GM21528 (cell line): Measurements from ENCODE around the gene SYTL3.
A peak's percentile ranks its signal among the peaks of the same experiment; 100 is the strongest.

Experiments
- ATAC-seq: cut with Tn5 transposase; IDR thresholded peaks from one replicate; pipeline ENCODE4 v1.9.1; 2021; ENCODE audit warnings: mild to moderate bottlenecking, moderate library complexity; ENCODE audit not compliant: unreplicated experiment, low FRiP score

SYTL3 gene

DNA sequence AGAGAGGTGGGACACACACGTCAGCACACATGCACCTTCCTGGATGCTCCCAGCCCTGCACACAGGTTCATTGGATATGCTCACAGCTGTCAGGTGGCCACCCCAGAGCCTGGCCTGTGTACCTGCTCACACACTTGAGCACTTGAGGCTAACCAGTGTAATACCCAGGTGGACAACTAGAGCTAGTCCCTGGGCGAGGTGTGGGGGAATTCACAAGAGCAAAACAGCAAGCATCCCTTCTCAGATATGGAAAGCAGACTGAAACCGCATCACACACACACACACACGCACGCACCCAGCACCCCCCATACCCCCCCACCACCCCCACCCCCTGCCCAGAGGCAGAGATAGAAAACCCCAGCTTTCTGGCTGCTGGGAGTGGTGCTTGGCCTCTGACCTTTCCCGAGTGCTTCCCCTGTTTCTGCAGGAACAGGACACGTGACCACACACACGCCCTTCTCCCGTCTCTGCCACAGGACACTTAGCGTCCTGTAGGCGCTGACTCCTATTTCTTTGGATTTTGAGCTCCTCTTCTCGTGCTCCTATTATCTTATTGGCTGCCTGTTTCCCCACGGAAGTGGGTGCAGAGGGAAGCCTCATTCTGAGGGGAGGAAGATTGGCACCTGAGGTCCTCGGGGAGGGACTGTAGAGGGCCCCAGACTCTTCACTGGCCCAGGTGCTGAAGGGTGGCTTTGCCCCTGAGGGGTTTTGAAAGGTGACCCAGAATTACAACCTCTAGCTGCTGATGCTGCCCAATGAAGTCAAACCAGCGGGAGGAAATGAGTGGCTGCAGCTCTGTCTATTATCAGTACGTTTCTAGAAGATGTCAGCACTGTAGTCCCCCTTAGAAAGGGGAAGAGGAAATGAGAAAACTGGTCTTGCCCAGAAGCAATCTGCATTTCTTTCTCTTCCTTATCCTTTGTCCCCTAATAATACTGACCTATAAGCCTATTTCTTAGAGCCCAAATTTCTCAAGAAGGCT is 65.8 kb downstream of the SYTL3 start:
- peak; percentile 59 for ATAC-seq

GRCh38 chr6:158717341-158718330 is 67.8 kb downstream of the SYTL3 start:
- peak; percentile 69 for ATAC-seq

DNA sequence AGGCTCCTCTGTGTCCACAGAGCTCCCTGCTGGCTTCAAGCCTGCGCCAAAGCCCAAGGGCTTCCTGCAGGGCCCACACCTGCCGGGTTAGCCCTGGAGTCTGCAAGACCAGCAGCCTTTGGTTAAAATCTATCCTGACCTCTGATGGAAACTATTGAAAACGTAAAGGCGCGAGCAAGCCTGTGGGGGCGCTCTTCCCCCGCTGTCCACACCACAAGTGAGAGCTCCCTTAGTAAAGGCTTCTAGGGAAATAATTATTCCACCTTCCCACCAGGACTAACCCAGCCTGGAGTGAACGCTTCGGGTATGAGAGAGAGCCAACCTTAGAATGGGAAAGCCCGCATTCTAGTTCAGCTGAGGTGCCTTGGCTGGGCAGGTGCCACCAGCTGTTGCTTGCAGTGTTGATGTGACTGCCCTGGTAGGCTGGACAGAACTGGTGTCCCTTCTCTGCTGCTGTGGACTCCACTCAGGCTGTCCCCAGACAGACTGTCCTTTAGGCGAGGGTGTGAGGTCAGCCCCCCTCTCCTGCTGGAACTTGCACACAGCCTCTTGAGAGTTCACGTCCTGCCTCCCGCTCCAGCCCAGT is 68.7 kb downstream of the SYTL3 start:
- ATAC-seq: no peak

DNA sequence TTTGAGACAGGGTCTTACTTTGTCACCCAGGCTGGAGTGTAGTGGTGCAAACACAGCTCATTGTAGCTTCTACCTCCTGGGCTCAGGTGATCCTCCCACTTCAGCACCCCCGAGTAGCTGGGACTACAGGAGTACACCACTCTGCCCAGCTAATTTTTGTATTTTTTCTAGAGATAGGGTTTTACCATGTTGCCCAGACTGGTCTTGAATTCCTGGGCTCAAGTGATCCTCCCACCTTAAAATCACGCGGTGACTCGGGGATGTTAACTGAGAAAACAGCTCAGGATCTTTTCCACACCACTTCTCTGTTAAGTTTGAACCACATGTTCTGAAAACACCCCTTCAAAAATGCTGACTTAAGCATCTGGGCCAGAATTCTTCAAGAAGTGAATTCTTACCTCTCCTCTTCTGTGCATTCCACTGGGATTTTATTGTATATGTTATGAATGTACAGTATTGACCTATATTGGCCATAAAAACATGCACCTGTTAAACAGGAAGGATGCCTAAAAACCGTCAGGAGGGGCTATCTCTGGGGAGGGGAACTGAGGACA is 72.4 kb downstream of the SYTL3 start:
- ATAC-seq: no peak

GRCh38 chr6:158725704-158726103 is 75.8 kb downstream of the SYTL3 start:
- ATAC-seq: no peak

DNA sequence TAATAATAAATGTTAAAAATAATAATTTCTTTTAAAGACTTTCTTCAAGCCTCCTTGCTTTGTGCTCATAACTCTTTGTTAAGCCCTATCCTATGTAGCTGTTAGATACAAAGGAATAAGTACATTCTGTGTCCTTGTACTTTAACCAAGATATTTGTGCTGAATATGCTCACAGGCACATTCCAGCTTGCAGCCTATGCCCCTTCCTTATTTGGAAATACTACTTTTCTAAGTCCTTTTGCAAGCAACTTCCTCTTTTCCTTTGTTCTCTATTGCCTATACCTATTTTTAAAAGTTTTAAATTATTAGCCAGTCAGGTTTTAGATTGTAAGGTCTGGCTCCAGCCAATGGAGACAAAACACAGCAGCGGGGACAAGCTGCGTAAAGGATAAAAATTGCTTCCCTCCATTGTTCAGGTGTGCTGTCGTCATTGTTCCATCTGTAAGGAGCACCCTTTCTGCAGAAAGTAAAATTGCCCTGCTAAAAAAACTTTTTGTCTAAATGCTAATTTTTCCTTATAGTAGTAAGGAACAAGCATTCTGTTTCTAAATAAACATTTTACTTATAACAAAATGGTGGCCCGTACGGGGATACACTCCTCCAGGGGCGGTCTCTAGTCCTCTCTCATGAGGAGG is 80.2 kb downstream of the SYTL3 start:
- no peak for ATAC-seq

DNA sequence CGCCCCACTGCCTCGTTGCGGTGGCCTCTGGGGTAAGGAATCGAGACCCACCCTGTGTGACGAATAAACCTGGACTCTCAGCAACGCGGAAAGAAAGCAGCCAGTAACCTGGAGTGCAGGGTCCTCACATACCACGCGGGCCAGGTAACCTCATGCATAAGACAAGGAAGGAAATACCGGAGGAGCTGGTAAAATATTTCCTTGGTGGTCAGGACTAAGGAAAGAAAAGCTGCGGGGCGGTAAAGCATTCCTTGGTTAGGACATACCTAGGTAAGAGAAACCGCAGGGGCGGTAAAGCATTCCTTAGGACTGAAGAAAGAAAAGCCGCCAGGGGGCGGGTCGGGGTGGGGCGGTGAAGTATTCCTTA is 80.7 kb downstream of the SYTL3 start:
- ATAC-seq: no peak

DNA sequence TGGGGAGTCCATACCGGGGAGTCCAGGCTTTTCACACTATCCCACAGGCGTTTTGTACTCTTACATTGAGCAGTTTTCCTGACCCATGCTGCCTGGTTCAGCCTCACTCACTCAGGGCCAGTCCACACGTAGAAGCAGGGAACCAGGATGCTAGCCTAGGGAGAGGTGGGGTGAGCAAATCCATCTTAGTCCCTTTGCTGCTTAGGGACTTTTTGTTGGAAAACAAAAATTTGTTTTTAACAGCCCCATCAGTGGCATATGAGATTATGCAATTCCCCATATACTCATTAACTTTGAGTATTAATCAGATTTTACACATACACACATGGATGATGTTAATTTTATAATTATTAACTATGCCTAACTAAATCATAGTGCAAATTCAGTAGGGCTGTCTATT is 85.2 kb downstream of the SYTL3 start:
- no peak for ATAC-seq

DNA sequence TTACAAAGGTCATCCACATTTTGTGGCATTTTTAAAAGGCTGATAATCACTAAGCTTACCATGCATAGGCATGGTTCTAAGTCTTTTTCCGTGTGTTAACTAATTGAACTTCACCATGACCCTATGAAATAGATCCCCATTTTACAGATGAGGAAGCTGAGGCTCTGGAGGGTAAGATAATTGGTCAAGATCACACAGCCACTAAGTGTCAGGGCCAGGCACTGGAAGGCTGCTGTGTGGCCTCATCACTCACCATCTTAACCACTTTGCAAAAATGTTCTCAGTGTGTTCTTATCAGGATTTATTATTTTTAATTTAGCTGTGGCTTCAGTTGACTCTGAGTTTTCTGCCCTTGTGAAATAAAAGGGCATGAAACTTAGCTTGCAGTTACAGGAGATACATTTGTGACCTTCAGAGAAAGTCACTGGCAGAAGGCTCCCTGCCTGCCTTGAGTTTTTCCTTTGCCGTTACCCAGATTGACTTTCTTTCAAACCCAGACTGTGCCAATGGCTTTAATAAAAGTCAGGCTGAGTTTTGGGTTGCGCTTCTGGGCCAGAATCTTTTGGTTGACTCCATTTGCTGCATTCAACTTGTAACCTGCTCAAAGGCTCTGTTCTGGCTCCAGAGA is 87.3 kb downstream of the SYTL3 start:
- no peak for ATAC-seq

DNA sequence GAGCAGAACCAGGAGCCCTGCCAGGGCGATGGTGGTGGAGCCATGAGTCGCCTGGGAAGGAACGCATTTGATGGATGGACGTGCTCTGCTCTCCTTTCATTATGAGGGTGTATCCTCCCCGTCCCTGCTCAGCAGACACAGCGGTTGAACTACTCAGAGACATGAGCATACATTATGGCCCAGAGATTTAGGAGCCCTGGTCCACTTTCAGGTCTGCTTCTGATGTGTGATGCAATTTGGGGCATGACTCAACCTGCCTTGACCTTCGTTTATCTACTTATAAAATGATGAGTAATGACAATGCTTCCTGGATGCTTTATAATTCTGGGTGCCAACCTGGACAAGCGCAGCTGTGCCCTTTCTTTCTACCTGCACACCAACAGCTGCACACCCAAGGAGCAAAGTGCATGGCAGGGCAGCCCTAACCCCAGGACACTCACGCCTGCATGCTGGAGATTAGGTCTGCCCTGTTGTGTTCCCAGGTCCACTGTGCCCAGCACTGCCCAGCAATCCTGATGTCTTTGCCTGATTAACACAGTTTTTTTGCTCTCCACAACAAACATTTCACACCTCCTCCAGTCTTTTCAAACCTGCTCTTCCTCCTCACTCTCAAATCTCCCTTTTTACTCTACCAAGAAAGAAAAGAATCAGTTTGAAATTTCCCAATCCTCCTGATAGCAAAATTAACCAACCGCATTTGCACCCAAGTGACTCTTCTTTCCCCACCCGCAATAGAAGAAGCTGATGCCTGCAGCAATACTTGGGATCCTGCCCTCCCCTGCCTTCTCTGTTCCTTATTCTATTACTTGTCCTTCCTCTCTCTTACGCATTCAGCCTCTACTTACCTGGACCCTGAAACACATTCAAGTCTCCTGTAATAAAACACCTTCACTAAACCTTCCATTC is 88.1 kb downstream of the SYTL3 start:
- ATAC-seq: no peak

DNA sequence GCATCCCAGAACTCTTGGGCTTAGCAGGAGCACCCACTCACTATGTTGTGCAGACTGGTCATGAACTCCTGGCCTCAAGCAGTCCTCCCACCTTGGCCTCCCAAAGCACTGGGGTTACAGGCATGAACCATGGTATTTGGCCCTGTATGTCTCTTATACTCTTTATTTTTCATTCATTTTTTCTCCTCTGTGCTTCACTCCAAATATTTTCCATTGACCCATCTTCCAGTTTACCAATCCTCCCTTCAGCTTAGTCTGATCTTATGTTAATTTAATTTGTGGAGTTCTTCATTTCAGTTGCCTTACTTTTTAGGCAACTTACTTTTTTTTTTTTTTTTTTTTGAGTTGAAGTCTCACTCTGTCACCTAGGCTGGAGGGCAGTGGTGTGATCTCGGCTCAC is 89.8 kb downstream of the SYTL3 start:
- ATAC-seq: no peak

- ATAC-seq: no peak
These were observed 93.3 kb downstream of the SYTL3 start for GRCh38 chr6:158743033-158743651.

DNA sequence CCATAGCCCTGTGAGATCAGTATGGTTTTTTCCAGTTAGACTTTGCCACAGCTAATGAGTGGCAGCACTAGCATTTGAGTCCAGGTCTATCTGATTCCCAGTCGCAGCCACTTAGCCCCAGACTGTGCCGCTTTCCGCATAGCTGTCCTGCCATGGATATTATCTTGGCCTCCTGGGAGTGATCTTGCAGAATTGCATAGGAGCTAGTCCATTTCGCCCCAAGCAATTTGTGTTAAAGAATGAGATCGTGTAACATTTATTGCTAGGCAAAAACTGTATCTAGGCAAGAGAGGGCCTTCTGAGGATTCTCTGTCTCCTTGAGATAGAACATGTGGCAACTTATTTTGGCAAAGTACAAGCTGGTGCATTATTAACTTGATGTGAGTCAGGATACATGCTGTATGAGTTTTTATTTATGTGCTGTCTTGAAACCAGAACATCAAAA is 95.2 kb downstream of the SYTL3 start:
- no peak for ATAC-seq

DNA sequence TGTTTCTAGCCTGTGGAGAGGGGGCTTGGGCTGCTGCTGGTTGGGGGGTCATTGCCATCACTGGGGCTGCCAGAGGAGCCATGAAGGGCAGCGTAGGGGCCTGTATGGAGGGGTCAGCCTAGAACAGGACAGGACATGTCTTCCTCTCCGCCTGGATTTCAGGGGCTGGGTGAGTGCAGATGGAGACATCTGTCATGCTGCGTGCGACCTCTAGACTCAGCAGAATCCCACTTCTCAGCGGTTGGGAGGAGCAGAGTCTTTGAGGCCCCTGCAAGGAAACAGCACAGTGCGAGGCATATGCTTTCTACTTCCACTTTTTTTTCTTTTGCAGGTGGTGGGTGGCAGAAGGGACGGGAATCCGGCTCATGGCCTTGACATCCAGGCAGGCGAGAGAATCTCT is 101.4 kb downstream of the SYTL3 start:
- ATAC-seq: no peak

DNA sequence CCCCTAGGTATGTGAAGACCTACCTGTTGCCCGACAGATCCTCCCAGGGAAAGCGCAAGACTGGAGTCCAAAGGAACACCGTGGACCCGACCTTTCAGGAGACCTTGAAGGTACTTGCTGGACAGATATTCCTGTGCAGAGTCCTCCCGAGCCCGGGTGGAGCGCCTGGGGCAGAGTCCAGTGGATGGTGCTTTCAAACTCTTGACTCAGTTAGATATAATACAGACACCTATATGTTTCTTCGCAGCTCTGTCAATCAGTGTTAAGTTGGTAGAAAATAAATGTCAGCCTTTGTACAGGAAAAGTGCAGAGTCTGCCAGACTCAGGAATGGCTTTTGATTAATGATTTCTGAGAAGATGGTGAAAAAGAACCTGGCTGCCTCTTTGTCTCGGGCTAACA is 102.1 kb downstream of the SYTL3 start:
- no peak for ATAC-seq

- no peak for ATAC-seq
These were observed 102.8 kb downstream of the SYTL3 start for GRCh38 chr6:158752613-158753012.

DNA sequence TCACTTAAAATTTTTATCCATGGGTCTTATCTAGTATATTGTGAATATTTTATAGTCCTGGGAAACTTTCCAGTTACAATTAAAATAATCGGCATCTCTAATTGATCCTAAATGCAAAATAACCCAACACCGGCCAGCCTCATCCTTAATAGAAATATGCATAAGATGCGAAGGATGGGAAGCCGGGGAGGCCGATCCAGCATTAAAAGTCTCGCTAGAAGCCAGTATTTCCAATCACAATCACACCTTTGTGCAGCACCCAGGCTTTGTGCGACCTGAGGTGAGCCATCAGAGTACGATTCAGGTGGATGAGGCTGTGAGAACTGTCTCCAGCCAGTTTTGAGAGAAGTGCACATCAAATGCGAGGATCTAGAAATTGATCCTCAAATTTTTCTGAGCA is 104.0 kb downstream of the SYTL3 start:
- ATAC-seq: no peak

DNA sequence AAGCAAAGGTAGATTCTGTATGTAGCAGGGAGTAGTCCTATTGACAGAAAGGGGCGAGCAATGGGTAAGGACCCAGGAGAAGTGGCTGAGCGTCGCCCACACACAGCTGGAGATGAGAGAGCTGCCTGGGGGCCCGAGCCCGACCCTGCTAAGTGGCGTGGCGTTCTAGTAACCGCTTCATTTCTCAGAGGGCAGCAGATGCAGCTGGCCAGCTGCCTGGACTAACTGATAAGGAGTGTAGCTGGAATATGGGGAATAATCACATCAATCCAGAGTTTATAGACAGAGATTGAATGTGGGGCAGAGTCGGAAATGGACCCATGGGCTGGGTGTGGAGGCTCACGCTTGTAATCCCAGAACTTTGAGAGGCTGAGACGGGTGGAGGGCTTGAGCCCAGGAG is 104.9 kb downstream of the SYTL3 start:
- no peak for ATAC-seq
